Measurements from ENCODE around the gene TP53RK. TPM values are rescaled to one million over a fixed set of nuclear protein-coding genes. Genes with fewer than 3 reads are reported as not detected.

The TP53RK gene
- total RNA-seq, 1 experiment from 2014 or later, result 12.4 TPM

DNA sequence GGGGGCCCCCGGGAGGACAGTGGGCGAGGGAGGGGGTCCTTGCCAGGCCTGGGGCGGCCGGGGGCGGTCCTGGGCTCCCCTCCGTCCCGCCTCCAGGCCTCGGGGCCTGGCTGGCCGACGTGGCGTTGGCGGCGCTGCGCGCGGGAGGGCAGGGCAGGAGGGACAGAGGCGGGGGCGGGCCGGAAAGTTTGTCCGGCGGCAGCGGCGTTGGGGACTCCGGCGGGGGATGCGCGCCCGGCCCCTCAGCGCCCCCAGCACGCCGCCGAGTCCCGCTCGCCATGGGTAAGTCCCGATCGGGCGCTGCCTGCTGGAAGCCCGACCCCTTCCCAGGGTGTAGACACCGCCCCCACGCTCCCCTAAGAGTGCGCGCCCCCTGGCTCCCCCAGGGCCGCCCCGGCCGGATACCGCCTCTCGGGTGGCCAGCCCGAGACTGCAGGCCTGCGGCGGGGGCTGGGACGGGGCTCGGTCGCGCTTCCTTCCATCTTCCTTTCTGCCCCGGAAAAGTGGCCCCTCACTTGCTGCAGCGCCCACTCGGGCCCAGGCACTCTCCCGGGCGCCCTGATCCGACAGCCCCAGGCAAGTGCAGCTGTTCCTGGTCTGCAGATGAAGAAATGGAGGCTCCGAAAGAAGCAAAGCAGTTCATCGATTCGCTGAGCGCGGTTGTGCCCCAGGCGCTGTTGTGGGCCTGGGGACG, 20.4 kb upstream of the TP53RK start, which contains the start of gene SLC2A10 (continued):
- TF ChIP-seq SMAD4 (CRISPR knock-in tag; IDR thresholded peaks at IDR 0.05) (no peak; the same call in 1 of the 2 replicates), ZNF423 (CRISPR knock-in tag; IDR thresholded peaks at IDR 0.05) (no peak), PRRX2 (CRISPR knock-in tag; IDR thresholded peaks at IDR 0.05) (no peak), FOXJ3 (CRISPR knock-in tag; IDR thresholded peaks at IDR 0.05; ENCODE audit: borderline replicate concordance) (no peak), SMAD3 (CRISPR knock-in tag; IDR thresholded peaks at IDR 0.05; ENCODE audit: borderline replicate concordance) (no peak), NFE2L1 (CRISPR knock-in tag; IDR thresholded peaks at IDR 0.05) (no peak), EMX1 (CRISPR knock-in tag; IDR thresholded peaks at IDR 0.05) (no peak), TEAD4 (CRISPR knock-in tag; IDR thresholded peaks at IDR 0.05) (no peak), NFATC4 (CRISPR knock-in tag; IDR thresholded peaks at IDR 0.05) (no peak), NR1H2 (CRISPR knock-in tag; IDR thresholded peaks at IDR 0.05) (no peak), CREM (CRISPR knock-in tag; IDR thresholded peaks at IDR 0.05) (no peak), KAT7 (CRISPR knock-in tag; IDR thresholded peaks at IDR 0.05; ENCODE audit: borderline replicate concordance) (no peak), GRHL2 (CRISPR knock-in tag; IDR thresholded peaks at IDR 0.05; ENCODE audit: insufficient replicate concordance, severe bottlenecking) (no peak)
- TF ChIP-seq, protein P1, sequence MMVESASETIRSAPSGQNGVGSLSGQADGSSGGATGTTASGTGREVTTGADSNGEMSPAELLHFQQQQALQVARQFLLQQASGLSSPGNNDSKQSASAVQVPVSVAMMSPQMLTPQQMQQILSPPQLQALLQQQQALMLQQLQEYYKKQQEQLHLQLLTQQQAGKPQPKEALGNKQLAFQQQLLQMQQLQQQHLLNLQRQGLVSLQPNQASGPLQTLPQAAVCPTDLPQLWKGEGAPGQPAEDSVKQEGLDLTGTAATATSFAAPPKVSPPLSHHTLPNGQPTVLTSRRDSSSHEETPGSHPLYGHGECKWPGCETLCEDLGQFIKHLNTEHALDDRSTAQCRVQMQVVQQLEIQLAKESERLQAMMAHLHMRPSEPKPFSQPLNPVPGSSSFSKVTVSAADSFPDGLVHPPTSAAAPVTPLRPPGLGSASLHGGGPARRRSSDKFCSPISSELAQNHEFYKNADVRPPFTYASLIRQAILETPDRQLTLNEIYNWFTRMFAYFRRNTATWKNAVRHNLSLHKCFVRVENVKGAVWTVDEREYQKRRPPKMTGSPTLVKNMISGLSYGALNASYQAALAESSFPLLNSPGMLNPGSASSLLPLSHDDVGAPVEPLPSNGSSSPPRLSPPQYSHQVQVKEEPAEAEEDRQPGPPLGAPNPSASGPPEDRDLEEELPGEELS (CRISPR knock-in tag; IDR thresholded peaks at IDR 0.05), result no peak
- TF ChIP-seq, protein P2, sequence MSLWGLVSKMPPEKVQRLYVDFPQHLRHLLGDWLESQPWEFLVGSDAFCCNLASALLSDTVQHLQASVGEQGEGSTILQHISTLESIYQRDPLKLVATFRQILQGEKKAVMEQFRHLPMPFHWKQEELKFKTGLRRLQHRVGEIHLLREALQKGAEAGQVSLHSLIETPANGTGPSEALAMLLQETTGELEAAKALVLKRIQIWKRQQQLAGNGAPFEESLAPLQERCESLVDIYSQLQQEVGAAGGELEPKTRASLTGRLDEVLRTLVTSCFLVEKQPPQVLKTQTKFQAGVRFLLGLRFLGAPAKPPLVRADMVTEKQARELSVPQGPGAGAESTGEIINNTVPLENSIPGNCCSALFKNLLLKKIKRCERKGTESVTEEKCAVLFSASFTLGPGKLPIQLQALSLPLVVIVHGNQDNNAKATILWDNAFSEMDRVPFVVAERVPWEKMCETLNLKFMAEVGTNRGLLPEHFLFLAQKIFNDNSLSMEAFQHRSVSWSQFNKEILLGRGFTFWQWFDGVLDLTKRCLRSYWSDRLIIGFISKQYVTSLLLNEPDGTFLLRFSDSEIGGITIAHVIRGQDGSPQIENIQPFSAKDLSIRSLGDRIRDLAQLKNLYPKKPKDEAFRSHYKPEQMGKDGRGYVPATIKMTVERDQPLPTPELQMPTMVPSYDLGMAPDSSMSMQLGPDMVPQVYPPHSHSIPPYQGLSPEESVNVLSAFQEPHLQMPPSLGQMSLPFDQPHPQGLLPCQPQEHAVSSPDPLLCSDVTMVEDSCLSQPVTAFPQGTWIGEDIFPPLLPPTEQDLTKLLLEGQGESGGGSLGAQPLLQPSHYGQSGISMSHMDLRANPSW (CRISPR knock-in tag; conservative IDR thresholded peaks at IDR 0.05; ENCODE audit: low read depth), result no peak
- TF ChIP-seq, protein P3, sequence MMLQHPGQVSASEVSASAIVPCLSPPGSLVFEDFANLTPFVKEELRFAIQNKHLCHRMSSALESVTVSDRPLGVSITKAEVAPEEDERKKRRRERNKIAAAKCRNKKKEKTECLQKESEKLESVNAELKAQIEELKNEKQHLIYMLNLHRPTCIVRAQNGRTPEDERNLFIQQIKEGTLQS (CRISPR knock-in tag; conservative IDR thresholded peaks at IDR 0.05), result no peak
- TF ChIP-seq, protein P4, sequence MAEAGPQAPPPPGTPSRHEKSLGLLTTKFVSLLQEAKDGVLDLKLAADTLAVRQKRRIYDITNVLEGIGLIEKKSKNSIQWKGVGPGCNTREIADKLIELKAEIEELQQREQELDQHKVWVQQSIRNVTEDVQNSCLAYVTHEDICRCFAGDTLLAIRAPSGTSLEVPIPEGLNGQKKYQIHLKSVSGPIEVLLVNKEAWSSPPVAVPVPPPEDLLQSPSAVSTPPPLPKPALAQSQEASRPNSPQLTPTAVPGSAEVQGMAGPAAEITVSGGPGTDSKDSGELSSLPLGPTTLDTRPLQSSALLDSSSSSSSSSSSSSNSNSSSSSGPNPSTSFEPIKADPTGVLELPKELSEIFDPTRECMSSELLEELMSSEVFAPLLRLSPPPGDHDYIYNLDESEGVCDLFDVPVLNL (CRISPR knock-in tag; IDR thresholded peaks at IDR 0.05; ENCODE audit: borderline replicate concordance, low read depth), result peak; percentile 45; the same call in 1 of the 2 replicates
- TF ChIP-seq, protein P5, sequence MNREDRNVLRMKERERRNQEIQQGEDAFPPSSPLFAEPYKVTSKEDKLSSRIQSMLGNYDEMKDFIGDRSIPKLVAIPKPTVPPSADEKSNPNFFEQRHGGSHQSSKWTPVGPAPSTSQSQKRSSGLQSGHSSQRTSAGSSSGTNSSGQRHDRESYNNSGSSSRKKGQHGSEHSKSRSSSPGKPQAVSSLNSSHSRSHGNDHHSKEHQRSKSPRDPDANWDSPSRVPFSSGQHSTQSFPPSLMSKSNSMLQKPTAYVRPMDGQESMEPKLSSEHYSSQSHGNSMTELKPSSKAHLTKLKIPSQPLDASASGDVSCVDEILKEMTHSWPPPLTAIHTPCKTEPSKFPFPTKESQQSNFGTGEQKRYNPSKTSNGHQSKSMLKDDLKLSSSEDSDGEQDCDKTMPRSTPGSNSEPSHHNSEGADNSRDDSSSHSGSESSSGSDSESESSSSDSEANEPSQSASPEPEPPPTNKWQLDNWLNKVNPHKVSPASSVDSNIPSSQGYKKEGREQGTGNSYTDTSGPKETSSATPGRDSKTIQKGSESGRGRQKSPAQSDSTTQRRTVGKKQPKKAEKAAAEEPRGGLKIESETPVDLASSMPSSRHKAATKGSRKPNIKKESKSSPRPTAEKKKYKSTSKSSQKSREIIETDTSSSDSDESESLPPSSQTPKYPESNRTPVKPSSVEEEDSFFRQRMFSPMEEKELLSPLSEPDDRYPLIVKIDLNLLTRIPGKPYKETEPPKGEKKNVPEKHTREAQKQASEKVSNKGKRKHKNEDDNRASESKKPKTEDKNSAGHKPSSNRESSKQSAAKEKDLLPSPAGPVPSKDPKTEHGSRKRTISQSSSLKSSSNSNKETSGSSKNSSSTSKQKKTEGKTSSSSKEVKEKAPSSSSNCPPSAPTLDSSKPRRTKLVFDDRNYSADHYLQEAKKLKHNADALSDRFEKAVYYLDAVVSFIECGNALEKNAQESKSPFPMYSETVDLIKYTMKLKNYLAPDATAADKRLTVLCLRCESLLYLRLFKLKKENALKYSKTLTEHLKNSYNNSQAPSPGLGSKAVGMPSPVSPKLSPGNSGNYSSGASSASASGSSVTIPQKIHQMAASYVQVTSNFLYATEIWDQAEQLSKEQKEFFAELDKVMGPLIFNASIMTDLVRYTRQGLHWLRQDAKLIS (CRISPR knock-in tag; IDR thresholded peaks at IDR 0.05; ENCODE audit: borderline replicate concordance), result no peak
- TF ChIP-seq, protein P6, sequence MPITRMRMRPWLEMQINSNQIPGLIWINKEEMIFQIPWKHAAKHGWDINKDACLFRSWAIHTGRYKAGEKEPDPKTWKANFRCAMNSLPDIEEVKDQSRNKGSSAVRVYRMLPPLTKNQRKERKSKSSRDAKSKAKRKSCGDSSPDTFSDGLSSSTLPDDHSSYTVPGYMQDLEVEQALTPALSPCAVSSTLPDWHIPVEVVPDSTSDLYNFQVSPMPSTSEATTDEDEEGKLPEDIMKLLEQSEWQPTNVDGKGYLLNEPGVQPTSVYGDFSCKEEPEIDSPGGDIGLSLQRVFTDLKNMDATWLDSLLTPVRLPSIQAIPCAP (CRISPR knock-in tag; IDR thresholded peaks at IDR 0.05), result no peak
- TF ChIP-seq, protein P7, sequence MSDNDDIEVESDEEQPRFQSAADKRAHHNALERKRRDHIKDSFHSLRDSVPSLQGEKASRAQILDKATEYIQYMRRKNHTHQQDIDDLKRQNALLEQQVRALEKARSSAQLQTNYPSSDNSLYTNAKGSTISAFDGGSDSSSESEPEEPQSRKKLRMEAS (CRISPR knock-in tag; IDR thresholded peaks at IDR 0.05), result no peak; the same call in 1 of the 2 replicates
- TF ChIP-seq, protein P8, sequence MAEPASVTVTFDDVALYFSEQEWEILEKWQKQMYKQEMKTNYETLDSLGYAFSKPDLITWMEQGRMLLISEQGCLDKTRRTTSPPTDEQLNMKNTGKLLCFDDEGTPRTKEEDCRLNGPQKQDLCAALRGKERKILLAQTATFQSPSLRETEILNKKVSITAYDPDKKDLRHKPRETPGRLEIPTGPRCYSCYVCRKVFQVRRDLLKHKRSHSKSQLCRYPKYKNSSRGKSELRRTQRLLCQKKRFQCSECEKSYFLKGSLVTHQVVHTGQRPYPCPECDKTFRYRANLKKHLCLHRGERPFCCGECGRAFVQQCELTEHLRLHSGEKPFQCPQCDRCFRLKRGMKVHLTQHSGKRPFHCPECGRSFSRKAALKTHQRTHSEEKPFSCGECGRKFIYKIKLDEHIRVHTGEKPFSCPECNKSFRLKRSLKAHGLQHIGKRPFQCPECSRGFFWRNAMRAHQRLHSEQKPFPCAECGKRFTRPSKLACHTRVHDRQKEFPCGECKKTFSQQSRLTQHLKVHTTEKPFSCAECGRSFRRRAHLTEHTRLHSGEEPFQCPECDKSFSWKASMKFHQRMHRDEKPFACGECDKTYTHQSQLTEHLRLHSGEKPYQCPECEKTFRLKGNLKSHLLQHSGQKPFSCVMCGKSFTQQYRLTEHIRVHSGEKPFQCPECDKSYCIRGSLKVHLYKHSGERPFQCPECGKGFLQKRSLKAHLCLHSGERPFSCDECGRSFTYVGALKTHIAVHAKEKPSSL (CRISPR knock-in tag; conservative IDR thresholded peaks at IDR 0.05), result no peak
